Lower leg skin (tissue), 4 donors: ENCODE results near the gene SLC5A5. TPM values are rescaled to one million over a fixed set of nuclear protein-coding genes. Genes with fewer than 3 reads are reported as not detected.

Experiments used
- DNase-seq, 2 donors: peaks; one replicate each; pipeline ENCODE4 v3.0.0-alpha.2; 2019; ENCODE audit warnings: low spot score in 2 of 2
- H3K4me3 ChIP-seq: fragments of 200-600 bp; sonication (generic); 2 replicates; pipeline ENCODE4 v1.5.1; 2017; ENCODE audit warnings: mild to moderate bottlenecking, low read depth; ENCODE audit not compliant: poor library complexity, severe bottlenecking
- POLR2A ChIP-seq, 2 donors: fragments of 450-650 bp; IDR thresholded peaks; one replicate each; pipeline ENCODE4 v1.6.1; 2016 to 2017; ENCODE audit warnings: antibody characterized with exemption in 2 of 2, mild to moderate bottlenecking in 1 of 2, moderate library complexity in 1 of 2
- WGBS, 2 donors: methylation state at CpG; one replicate each; pipeline ENCODE4 v1.1.5; 2018; 5-methylcytosine and 5-hydroxymethylcytosine counted together
- intact Hi-C: fragments of 100-400 bp; cut with DNase I; formaldehyde crosslinking; loops from one replicate; pipeline ENCODE4 v1.15.0; 2023; ENCODE audit warnings: low total_unique reads
- total RNA-seq, 4 donors: library from RNA; depleted of rRNA; stranded (reverse); fragments of >200 nt; gene quantifications; one replicate each; pipeline ENCODE4 v1.1.0, GENCODE V29; 2016
- TF ChIP-seq, protein P1 (sequence below), 3 donors: fragments of 450-650 bp; IDR thresholded peaks; one replicate each; pipeline ENCODE4 v1.5.1; 2016; ENCODE audit warnings: antibody characterized with exemption in 3 of 3, mild to moderate bottlenecking in 3 of 3, moderate library complexity in 2 of 3

SLC5A5 gene
- total RNA-seq, 4 donors from 2014 or later, result not detected

DNA sequence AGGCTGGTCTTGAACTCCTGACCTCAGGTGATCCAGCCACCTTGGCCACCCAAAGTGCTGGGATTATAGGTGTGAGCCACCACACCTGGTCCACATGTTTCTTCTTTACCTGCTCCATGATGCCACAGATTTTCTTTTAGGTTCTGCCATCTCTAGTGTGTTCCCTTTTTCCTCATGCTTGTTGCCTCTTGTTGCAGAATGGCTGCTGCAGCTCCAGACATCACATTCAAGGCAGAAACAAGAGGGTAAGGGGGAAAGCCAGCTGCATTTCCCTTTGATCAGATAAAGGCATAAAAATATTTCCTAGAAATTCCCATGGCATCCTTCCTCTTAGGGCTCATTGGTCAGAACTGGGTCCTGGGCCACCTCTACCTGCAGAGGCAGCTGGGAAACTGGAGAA is 48.8 kb downstream of the SLC5A5 start:
- DNase-seq, result no peak
- H3K4me3 ChIP-seq, result no peak overlapping the region
- intact Hi-C loops, result no loop called here
- TF ChIP-seq, protein P1, sequence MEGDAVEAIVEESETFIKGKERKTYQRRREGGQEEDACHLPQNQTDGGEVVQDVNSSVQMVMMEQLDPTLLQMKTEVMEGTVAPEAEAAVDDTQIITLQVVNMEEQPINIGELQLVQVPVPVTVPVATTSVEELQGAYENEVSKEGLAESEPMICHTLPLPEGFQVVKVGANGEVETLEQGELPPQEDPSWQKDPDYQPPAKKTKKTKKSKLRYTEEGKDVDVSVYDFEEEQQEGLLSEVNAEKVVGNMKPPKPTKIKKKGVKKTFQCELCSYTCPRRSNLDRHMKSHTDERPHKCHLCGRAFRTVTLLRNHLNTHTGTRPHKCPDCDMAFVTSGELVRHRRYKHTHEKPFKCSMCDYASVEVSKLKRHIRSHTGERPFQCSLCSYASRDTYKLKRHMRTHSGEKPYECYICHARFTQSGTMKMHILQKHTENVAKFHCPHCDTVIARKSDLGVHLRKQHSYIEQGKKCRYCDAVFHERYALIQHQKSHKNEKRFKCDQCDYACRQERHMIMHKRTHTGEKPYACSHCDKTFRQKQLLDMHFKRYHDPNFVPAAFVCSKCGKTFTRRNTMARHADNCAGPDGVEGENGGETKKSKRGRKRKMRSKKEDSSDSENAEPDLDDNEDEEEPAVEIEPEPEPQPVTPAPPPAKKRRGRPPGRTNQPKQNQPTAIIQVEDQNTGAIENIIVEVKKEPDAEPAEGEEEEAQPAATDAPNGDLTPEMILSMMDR (IDR thresholded peaks at IDR 0.05), result no peak
- TF ChIP-seq POLR2A (IDR thresholded peaks at IDR 0.05), result no peak

DNA sequence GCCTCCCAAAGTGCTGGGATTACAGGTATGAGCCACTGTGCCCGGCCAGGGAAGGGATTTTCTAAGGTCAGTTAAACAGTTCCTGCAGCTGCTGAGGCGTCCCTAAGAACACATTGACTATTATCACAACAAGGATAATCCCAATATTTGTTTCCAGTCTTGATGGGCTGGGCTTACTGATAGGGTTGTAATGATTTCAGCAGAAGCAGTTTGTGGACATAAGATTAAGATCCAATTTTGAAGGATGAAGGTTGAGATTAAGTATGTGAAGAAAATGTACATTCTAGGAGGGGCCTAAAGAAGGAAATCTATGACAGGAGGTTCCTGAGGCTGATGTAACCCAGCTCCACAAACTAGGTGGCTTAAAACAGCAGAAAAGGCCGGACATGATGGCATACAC is 50.4 kb downstream of the SLC5A5 start:
- intact Hi-C loops, result no loop called here
- 74 to 77% methylated on average over 3 of the region's 3 CpGs for WGBS, 2 donors
- DNase-seq, result no peak
- H3K4me3 ChIP-seq, result no peak overlapping the region
- TF ChIP-seq, protein P1 (IDR thresholded peaks at IDR 0.05), result no peak
- TF ChIP-seq POLR2A (IDR thresholded peaks at IDR 0.05), result no peak

DNA sequence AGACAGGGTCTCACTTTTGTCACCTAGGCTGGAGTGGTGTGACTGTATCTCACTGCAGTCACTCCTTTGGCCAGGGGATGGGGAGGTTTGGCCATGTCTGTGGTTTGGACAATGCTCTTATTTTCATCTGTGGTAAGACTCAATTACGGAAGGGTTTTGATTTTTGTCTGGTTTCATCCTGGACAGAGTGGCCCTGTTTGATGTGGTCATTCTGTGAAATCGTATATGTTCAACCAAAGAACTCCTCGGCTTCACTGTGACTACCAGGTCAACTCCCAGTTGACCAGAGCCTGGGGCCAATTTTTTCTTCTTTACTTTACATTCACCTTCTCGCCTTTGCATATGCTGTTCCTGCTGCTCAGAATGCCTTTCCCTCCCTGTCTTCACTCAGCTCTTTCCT is 54.3 kb downstream of the SLC5A5 start:
- WGBS, 2 donors, result 74 to 77% methylated on average over 4 of the region's 4 CpGs
- no peak for DNase-seq
- no peak for TF ChIP-seq POLR2A (IDR thresholded peaks at IDR 0.05)
- TF ChIP-seq, protein P1 (IDR thresholded peaks at IDR 0.05), result no peak
- no peak overlapping the region for H3K4me3 ChIP-seq
- intact Hi-C loops, result no loop called here

DNA sequence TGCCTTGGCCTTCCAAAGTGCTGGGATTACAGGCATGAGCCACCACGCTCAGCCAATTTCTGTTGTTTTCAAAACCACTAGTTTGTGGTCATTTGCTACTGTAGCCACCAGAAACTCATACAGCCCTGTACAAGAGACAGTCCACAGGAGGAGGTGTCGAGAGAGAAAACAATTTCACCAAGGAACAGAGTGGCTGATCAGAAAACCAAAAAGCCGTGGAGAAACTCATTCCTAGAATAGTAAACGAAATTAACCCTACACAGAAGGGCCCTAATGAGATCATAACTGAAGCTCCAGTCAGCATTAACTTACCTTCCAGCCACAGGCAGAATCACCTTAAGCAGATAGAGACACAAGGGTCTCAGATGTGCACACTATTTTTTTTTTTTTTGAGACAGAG is 57.3 kb downstream of the SLC5A5 start:
- intact Hi-C loops, result no loop called here
- H3K4me3 ChIP-seq, result no peak overlapping the region
- DNase-seq, result no peak
- 65 to 70% methylated on average over 4 of the region's 4 CpGs for WGBS, 2 donors
- TF ChIP-seq, protein P1 (IDR thresholded peaks at IDR 0.05), result no peak
- TF ChIP-seq POLR2A (IDR thresholded peaks at IDR 0.05), result no peak

DNA sequence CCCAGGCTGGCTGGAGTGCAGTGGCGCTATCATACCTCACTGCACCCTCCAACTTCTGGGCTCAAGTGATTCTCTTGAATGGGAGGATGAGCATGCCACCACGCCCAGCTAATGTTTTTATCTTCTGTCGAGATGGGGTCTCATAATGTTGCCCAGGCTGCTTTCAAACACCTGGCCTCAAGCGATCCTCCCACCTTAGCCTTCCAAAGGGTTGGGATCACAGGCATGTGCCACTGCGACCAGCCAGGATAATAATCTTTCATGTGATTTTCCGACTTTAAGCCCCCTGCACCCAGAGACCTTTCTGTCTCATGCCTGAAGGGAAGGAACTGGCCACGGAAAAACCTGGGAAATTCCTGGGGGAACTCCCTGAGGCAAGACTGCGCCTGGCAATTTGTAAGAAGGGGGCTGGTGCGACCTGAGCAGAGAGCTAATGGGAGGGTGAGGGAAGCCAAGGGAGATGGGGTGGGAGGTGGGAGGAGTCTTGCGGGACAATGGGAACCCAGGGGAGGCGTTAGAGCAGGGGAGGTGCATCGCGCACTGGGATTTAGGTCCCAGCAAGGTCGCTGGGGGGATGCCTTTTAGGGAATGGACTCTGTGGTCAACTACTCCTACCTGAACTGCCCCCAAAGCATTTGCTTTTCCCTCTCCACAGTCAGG is 59.9 kb downstream of the SLC5A5 start:
- no peak for DNase-seq
- TF ChIP-seq, protein P1 (IDR thresholded peaks at IDR 0.05), result no peak
- TF ChIP-seq POLR2A (IDR thresholded peaks at IDR 0.05), result no peak
- H3K4me3 ChIP-seq, result no peak overlapping the region
- intact Hi-C loops, result loop anchor here (5.0 kb wide), 1 partner anchor 69 kb away; no protein-coding TSS in a partner anchor
- WGBS, 2 donors, result 20 to 26% methylated on average over 14 of the region's 14 CpGs
